Gastroesophageal sphincter (tissue), 4 donors: ENCODE measurements around the gene DISP2. TPM values are rescaled to one million over a fixed set of nuclear protein-coding genes. Genes with fewer than 3 reads are reported as not detected.

Experiments used
- ATAC-seq: fragments of 150-250 bp; one replicate; pipeline ENCODE4 v1.9.1; 2016; ENCODE audit warnings: mild to moderate bottlenecking, moderate library complexity
- H3K27ac ChIP-seq, 4 donors: fragments of 200-600 bp; sonication (generic) in 3 of 4; 1 replicate in 3 of 4; 2 replicates in 1 of 4; pipeline ENCODE4 v1.5.1; 2016 to 2019
- H3K27me3 ChIP-seq: fragments of 200-600 bp; sonication (generic); one replicate; pipeline ENCODE4 v1.5.1; 2019
- H3K36me3 ChIP-seq, 2 donors: fragments of 200-600 bp; sonication (generic); one replicate each; pipeline ENCODE4 v1.5.1; 2019; ENCODE audit warnings: control low read depth in 1 of 2
- H3K4me1 ChIP-seq, 3 donors: fragments of 200-600 bp; sonication (generic); 1 replicate in 2 of 3; 2 replicates in 1 of 3; pipeline ENCODE4 v1.5.1; 2016 to 2019; ENCODE audit warnings: control low read depth in 2 of 3
- H3K4me3 ChIP-seq, 2 donors: fragments of 200-600 bp; sonication (generic); one replicate each; pipeline ENCODE4 v1.5.1; 2019; ENCODE audit warnings: mild to moderate bottlenecking in 1 of 2, moderate library complexity in 1 of 2
- H3K9me3 ChIP-seq, 3 donors: fragments of 200-600 bp; sonication (generic); one replicate each; pipeline ENCODE4 v1.5.1; 2017 to 2019; ENCODE audit warnings: control low read depth in 2 of 3
- CTCF ChIP-seq, 4 experiments: fragments of 200-600 bp in 2 of 4; fragments of 450-650 bp in 2 of 4; sonication (generic) in 1 of 4; IDR thresholded peaks; one replicate each; pipeline ENCODE4 v1.5.1; 2017 to 2019; ENCODE audit warnings: antibody characterized with exemption in 4 of 4, mild to moderate bottlenecking in 2 of 4, moderate library complexity in 2 of 4
- EP300 ChIP-seq: sonication (generic); formaldehyde crosslinking; IDR thresholded peaks from one replicate; pipeline ENCODE4 v1.6.1; 2017; ENCODE audit warnings: antibody characterized with exemption, mild to moderate bottlenecking
- POLR2A ChIP-seq, 2 donors: fragments of 450-650 bp; IDR thresholded peaks; one replicate each; pipeline ENCODE4 v1.6.1; 2017; ENCODE audit warnings: antibody characterized with exemption in 2 of 2, mild to moderate bottlenecking in 2 of 2, moderate library complexity in 1 of 2
- POLR2AphosphoS5 ChIP-seq: sonication (generic); formaldehyde crosslinking; IDR thresholded peaks from one replicate; pipeline ENCODE4 v1.6.1; 2017; ENCODE audit warnings: antibody characterized with exemption
- WGBS, 2 donors: methylation state at CpG; one replicate each; pipeline ENCODE4 v1.1.5; 2018; ENCODE audit warnings: low coverage in 1 of 2; 5-methylcytosine and 5-hydroxymethylcytosine counted together
- total RNA-seq, 4 donors: library from RNA; depleted of rRNA; stranded (reverse); fragments of >200 nt; gene quantifications; one replicate each; pipeline ENCODE4 v1.1.0, GENCODE V29; 2016

The DISP2 gene
- total RNA-seq, 4 donors from 2014 or later = 0.07 to 0.19 (median 0.15) TPM

GRCh38 chr15:40389824-40390595 lies 32.0 kb downstream of the DISP2 start:
- WGBS, 2 donors = 100% methylated on average over 1 to 2 of the region's 2 CpGs
- H3K27me3 ChIP-seq = no peaks in the 10 kb centered on the region
- H3K27ac ChIP-seq = no peak overlapping the region
- TF ChIP-seq CTCF (IDR thresholded peaks at IDR 0.05) (no peak), POLR2A (IDR thresholded peaks at IDR 0.05) (no peak), POLR2AphosphoS5 (no peak), EP300 (no peak)
- H3K4me1 ChIP-seq = no peaks in the 10 kb centered on the region
- H3K4me3 ChIP-seq = no peak overlapping the region
- no peak for ATAC-seq
- H3K9me3 ChIP-seq = no peaks in the 10 kb centered on the region
- H3K36me3 ChIP-seq = peaks cover 0 to 73% of the 10 kb centered on the region in 2 donors

- ATAC-seq = no peak
- Histone ChIP-seq H3K36me3 (peaks cover 0 to 54% of the 10 kb centered on the region in 2 donors), H3K27me3 (no peaks in the 10 kb centered on the region), H3K27ac (no peak overlapping the region), H3K9me3 (no peaks in the 10 kb centered on the region), H3K4me1 (no peaks in the 10 kb centered on the region), H3K4me3 (no peak overlapping the region)
- TF ChIP-seq EP300 = no peak
- TF ChIP-seq POLR2A (IDR thresholded peaks at IDR 0.05) = no peak
- no peak for TF ChIP-seq CTCF (IDR thresholded peaks at IDR 0.05)
- no peak for TF ChIP-seq POLR2AphosphoS5
- 85 to 94% methylated on average over 4 of the region's 4 CpGs for WGBS, 2 donors
Observed at GRCh38 chr15:40392986-40393948, 35.2 kb downstream of the DISP2 start.

GRCh38 chr15:40397688-40398412 lies 39.8 kb downstream of the DISP2 start:
- H3K4me3 ChIP-seq = no peak overlapping the region
- no peaks in the 10 kb centered on the region for H3K4me1 ChIP-seq
- H3K9me3 ChIP-seq = no peaks in the 10 kb centered on the region
- no peak overlapping the region for H3K27ac ChIP-seq
- peaks cover 0 to 17% of the 10 kb centered on the region in 2 donors for H3K36me3 ChIP-seq
- ATAC-seq = no peak
- TF ChIP-seq EP300 (no peak), CTCF (IDR thresholded peaks at IDR 0.05) (no peak), POLR2A (IDR thresholded peaks at IDR 0.05) (no peak), POLR2AphosphoS5 (no peak)
- no peaks in the 10 kb centered on the region for H3K27me3 ChIP-seq
- 83 to 100% methylated on average over 2 to 8 of the region's 8 CpGs for WGBS, 2 donors

GRCh38 chr15:40398413-40398873 lies 40.4 kb downstream of the DISP2 start:
- no peak for TF ChIP-seq CTCF (IDR thresholded peaks at IDR 0.05)
- no peak for TF ChIP-seq EP300
- TF ChIP-seq POLR2AphosphoS5 = no peak
- no peak for TF ChIP-seq POLR2A (IDR thresholded peaks at IDR 0.05)
- ATAC-seq = no peak
- H3K4me1 ChIP-seq = no peaks in the 10 kb centered on the region
- peaks cover 0 to 11% of the 10 kb centered on the region in 2 donors for H3K36me3 ChIP-seq
- no peaks in the 10 kb centered on the region for H3K27me3 ChIP-seq
- no peak overlapping the region for H3K4me3 ChIP-seq
- H3K27ac ChIP-seq = no peak overlapping the region
- WGBS, 2 donors = 69 to 84% methylated on average over 3 to 4 of the region's 4 CpGs
- H3K9me3 ChIP-seq = no peaks in the 10 kb centered on the region
